Breast epithelium (tissue), 3 donors: ENCODE measurements around the gene FKTN.

Experiments
- CTCF ChIP-seq, 3 donors: fragments of 450-650 bp; IDR thresholded peaks; one replicate each; pipeline ENCODE4 v1.5.1; 2016 to 2017; ENCODE audit warnings: antibody characterized with exemption in 3 of 3, mild to moderate bottlenecking in 3 of 3, moderate library complexity in 3 of 3
- POLR2A ChIP-seq: fragments of 450-650 bp; IDR thresholded peaks from one replicate; pipeline ENCODE4 v1.6.1; 2016; ENCODE audit warnings: antibody characterized with exemption, mild to moderate bottlenecking, moderate library complexity
- POLR2AphosphoS5 ChIP-seq, 3 donors: sonication (generic); formaldehyde crosslinking; IDR thresholded peaks; one replicate each; pipeline ENCODE4 v1.6.1; 2017; ENCODE audit warnings: antibody characterized with exemption in 3 of 3

- no peak for TF ChIP-seq CTCF (IDR thresholded peaks at IDR 0.05)
- no peak for TF ChIP-seq POLR2A
- TF ChIP-seq POLR2AphosphoS5 (IDR thresholded peaks at IDR 0.05), result no peak
Observed at GRCh38 chr9:105554042-105554441, 3.9 kb upstream of the FKTN start.
